ENCODE data around the gene ANP32A.

DNA sequence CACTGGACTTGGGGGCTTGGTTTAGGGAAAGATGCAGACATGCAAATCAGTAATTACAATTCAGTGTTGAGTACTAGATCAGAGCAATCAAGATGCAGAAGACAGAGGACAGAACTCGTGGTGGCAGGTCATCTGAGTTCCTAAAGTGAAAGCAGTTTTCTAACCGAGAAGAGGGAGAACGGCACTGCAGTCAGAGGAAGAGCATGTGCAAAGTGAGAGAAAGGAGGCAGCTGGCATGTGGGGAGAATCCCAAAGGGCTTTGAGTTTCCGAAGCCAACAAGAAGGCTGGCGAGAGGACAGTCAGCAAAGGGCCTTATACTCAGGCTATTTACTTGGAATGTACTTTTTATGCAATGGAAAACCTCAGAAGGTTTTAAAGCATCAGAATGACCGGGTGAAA is 87.0 kb downstream of the ANP32A start:
- TF ChIP-seq POLR2A (IDR thresholded peaks at IDR 0.05) (no peak), CTCF (IDR thresholded peaks at IDR 0.05) (no peak), POLR2AphosphoS5 (IDR thresholded peaks at IDR 0.05) (no peak), EP300 (IDR thresholded peaks at IDR 0.05) (no peak)
